Stimulated activated naive CD8-positive, alpha-beta T cell treated with anti-CD3 and anti-CD28 coated beads, Interleukin-15, Interleukin-2, amounts not matched to agents 100 U/mL and 50 U/mL, for 24 hours (primary cell): Measurements from ENCODE around the gene POFUT1.
"Not testable (repeated sequence)": the region's sequence is repeated elsewhere in the genome, so short reads cannot be mapped to it uniquely, and the experiment has no call there.

Experiments
- ATAC-seq: fragments of 150-1000 bp; cut with Tn5 transposase; one replicate; pipeline ENCODE4 v1.10.0; 2021
- DNase-seq: peaks from one replicate; pipeline ENCODE4 v3.0.0; 2021

POFUT1 gene

DNA sequence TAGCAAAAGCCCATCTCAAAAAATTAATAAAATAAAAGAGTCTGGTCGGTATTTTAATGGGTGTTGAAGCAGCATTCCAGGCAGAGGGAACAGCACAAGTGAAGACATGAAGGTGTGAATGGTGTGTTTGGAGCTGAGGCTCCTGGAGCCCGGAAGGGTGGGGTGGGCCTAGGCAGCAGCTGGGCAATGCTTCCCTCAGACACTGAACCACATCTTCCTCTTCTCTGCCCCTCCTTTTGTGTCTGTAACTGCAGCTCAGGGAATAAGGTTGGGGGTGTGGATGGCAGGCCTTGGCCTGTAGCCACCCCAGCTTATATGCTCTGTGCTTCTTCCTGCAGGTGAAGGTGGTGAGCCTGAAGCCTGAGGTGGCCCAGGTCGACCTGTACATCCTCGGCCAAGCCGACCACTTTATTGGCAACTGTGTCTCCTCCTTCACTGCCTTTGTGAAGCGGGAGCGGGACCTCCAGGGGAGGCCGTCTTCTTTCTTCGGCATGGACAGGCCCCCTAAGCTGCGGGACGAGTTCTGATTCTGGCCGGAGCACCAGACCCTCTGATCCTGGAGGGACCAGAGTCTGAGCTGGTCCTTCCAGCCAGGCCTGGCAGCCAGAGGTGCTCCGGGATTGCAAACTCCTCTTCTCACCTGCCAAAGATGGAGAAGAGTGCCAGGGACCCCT is 26.6 kb downstream of the POFUT1 start:
- DNase-seq (no peak), ATAC-seq (no peak)

DNA sequence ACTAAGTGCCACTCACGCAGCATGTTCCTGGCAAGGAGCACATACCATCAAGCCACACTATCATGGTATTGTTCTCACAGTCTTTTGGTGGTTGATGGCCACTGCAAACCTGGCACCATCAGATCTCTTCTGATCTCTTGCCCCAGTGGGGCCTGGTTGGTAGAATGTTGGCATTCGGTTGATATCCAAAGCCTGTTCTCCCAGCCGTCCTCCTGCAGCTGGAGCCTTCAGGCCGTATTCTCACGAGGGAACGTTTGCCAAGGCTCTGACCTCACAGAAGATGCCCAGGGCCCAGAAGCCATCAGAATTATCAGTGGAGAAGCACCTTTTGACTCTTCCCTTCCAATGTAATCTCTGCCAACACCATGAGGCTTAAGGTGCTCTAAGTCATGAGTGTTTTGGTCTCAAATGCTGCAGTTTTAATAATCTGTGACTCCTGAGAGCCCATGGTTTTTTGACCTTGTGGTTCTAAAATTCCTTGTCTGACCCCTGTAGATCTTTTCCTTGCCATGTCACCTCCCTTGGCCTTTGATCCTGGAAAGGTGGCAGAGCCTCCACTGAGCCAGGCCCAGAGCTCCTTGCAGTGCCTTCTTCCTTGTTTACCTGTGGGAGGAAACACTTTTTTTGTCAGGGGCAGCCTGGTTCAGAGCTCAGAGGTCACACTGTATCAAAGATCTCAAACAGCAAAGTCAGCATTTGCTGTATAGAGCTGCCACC is 27.8 kb downstream of the POFUT1 start:
- DNase-seq, result no peak
- no peak for ATAC-seq

DNA sequence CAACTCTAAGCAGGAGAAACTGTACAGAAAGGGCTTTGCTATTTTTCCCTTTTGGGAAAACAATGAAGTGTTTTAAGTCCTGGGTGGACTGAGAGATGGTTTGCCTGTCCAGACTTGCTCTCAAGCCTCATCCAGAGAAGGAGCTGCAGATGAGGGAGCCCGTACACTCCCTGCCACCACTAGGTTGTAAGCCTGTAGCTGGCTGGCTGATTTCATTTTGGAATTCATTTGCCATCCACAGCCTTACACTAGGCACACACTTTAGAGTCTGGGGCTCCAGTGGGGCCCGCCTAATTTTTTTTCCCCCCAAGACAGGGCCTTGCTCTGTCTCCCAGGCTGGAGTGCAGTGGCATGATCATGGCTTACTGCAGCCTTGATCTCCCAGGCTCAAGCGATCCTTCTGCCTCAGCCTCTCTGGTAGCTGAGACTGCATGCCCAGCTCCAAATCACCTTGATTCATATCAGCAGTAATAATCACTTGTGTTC is 28.4 kb downstream of the POFUT1 start:
- no peak for DNase-seq
- no peak for ATAC-seq

DNA sequence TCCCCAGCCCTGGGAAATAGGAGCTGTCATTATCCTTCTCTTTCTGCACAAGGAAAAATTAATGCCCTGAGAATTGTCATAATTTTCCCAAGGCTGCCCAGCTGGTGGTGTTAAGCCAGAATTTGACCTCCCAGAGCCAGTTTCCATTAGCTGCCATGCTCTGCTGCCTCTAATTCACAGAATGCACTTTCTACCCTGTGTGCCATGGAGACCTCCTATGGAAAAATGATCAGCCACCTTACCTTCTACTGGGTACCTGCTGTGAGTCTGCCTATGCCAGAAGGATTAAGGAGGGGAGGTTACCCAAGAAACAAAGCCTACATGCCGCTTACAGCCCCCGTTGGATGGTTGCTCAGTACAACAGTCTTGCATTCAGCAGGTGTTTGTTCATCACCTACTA is 29.1 kb downstream of the POFUT1 start:
- no peak for DNase-seq
- ATAC-seq, result no peak

DNA sequence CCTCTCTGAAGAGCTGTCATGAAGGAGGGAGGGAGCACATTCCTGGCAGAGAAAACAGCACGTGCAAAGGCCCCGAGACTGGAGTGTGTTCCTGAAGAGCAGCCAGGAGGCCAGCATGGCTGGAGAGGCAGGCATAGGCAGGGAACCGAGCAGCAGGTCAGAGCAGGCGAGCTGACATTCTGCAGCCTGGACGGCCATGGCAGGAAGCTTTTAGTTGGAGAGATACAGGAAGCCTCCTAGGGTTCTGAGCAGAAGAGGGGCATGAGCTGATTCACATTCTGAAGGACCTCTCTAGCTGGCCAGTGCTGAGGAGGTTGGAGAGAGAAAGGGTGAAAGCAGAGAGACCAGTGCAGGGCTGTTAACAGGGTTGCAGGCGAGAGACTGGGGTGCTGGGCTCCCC is 29.7 kb downstream of the POFUT1 start:
- ATAC-seq (no peak), DNase-seq (no peak)

DNA sequence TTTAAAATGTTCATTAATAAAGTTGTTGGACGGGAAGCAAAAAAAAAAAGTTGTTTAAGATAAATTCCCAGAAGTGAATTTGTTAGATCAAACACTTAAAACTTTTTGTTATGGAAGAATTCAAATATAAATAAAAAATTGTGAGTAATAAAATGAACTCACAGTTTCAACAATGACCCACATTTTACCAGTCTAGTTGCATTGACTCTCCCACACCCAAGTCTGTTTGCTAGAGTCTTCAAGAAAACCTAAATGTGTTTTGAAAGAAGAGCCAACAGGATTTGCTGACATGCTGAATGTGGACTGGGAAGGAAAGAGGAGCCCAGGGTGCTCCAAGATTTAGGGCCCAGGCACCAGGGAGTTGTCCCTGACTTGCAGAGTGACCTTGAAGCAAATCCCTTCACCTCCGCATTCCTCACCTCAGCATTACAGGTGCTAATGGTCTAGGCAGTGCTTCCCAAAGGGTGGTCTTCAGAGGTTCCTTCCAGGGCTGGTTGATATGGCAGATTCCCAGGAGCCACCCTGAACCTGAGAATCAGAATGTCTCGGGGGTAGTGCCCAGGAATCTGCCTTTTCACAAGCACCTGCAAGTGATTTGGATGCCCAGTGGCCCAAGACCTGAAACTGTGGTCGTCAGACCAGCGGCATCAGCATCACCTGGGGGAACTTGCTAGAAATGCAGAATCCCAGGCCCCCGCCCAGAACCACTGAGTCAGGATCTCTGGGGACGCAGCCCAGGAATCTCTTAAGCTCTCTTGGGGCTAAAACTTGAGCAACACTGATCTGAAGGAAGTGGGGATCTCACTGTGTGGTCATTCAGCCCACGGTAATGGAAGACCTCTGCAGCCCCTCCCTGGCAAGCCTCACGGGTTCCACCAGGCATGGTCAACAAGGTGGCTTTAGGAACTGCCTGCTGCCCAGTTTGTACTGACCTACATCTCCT is 31.1 kb downstream of the POFUT1 start:
- DNase-seq, result no peak
- ATAC-seq, result no peak

DNA sequence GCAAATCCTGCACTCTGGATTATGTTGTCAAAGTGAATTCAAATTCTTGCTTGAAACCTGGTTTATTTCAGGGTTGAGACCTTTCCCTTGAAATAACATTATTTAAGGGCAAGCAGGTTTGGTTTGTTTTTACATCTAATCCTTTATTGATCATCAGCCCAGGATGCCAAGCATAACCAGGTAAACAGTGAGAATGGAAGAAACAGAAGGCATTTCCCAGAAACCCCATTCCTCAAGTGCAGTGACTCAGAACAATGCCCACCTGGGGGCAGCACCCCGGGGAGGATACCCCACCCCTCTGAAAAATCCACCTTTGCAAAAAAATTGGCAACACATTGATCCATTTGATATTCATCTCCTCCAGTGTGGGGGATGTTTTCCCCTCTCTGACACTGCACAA is 32.5 kb downstream of the POFUT1 start:
- ATAC-seq (no peak), DNase-seq (no peak)

DNA sequence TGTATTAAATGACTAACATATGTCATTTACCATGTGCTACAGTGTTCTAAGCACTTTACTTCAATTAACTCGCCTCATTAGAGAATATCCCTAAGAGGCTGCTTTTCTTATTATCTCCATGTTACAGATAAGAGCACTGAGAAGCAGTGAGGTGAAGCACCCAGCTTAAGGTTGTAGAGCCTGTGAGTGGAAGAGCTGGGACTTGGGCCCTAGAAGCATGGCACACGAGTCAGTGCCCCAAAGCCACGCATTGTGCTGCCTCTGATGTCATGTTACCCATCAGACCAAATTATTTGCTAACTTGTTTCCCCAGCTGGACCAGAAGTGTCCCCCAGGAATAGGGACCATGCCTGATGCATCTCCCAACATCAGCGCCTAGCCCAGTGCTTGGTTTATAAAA is 34.1 kb downstream of the POFUT1 start:
- no peak for DNase-seq
- no peak for ATAC-seq

DNA sequence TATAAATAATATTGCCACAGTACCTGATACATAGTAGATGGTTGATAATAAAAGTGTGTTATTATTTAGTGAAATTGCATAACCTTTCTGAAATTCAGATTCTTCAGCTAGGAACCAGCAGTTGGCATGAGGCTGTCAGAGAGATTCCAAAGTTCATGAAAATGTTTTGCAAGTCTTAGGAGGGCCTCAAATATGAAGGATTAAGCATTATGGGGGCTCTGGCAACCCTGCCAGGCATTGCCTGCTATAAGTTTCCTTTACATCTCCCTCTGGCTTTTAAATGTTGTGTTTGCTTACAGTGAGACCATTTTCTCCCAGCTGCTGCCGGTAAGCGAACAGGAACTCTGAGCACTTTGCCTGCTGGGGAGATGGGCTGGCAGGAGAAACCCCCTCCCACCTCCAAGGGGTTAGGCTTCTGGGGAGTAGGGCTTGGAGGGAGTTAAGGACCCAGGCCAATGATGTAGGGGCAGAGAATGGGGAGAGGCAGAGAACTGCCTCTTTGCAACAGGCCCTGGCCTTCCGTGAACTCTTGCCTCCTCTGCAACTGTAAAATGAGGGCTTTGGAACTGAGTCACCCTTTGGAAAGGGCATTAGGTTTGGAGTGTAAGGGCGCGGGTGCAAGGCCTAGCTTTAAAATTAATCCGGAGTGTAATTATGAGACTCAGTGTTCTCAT is 36.6 kb downstream of the POFUT1 start:
- ATAC-seq, result no peak
- DNase-seq, result no peak

DNA sequence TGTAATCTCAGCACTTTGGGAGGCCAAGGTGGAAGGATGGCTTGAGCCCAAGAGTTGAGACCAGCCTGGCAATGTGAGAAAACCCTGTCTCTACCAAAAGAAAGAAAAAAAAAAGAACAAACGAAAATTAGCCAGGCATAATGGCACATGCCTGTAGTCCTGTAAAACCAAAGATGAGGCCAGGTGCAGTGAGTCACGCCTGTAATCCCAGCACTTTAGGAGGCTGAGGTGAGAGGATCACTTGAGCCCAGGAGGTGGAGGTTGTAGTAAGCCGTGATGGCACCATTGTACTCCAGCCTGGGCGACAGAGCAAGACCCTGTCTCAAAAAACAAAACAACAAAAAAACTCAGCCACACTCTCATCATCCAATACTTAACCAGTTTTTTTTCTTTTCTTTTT is 37.3 kb downstream of the POFUT1 start:
- ATAC-seq (no peak), DNase-seq (no peak)

DNA sequence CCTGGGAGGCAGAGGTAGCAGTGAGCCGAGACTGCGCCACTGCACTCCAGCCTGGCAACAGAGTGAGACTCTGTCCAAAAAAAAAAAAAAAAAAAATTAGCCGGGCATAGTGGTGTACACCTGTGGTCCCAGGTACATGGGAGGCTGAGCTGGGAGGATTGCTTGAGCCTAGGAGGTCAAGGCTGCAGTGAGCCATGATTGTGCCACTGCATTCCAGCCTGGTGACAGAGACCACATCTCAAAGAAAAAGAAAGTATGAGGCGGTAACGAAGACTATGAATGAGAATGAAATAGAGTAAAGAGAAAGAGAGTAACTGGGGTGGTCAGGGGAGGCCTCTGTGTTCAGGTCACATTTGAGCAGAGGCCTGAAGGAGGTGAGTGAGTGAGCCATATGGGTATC is 38.5 kb downstream of the POFUT1 start:
- ATAC-seq, result not testable (repeated sequence)

DNA sequence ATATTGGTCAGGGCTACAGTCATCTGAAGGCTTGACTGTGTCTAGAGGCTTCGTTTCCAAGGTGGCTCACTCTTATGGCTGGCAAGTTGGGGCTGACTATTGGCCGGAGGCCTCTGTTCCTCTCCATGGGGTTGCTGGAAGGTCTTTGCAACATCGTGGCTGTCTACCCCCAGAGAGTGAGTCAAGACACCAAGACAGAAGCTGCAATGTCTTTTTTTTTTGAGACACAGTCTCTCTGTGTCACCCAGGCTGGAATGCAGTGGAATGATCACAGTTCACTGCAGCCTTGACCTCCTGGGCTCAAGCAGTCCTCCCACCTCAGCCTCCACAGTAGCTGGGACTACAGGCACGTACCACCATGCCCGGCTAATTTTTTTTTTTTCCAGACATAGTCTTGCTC is 40.4 kb downstream of the POFUT1 start:
- DNase-seq, result peak; percentile 32
- no peak for ATAC-seq

More for the DNA sequence above, 38.5 kb downstream of the POFUT1 start:
- DNase-seq, result not testable (repeated sequence)

DNA sequence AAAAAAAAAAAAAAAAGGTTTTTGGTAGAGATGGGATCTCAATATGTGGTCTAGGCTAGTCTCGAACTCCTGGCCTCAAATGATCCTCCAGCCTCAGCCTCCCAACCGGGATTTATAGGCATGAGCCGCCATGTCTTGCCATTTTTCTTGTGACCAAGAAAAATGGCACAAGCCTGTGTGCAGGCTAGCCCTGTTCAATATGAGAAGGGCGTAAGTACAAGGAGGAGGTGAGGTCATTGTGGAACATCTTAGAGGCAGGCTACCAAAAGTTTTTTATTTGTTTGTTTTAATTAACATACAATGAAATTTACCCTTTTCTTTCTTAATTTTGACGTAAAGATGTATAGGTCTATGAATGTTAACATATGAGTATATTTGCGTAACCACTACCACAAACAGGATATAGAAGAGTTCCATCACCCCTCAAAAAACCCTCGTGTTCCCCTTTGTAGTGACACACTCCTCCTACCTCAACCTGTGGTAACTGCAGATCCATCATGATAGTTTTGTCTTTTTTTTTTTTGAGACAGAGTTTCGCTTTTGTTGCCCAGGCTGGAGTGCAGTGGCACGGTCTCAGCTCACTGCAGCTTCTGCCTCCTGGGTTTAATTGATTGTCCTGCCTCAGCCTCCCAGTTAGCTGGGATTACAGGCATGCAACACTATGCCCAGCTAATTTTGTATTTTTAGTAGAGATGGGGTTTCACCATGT is 41.5 kb downstream of the POFUT1 start:
- ATAC-seq (peak; percentile 79), DNase-seq (peak; percentile 42)

DNA sequence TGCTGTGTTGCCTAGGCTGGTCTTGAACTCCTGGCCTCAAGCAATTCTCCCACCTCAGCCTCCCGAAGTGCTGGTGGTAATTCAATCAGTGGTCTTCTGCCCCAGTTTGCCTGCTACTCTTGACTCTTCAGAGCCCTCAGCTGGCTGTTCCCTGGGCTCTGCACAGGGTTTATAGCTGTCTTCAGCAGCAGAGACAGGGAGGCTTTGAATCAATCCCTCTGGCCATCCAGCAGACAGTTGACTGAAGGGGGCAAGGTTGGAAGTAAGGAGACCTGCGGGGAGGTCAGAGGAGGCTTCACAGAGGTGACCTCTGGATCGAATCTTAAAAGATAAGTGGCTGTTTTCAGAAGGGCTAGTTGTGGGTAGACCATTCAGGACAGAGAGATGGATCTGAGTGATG is 43.8 kb downstream of the POFUT1 start:
- ATAC-seq, result no peak
- DNase-seq, result peak; percentile 34

DNA sequence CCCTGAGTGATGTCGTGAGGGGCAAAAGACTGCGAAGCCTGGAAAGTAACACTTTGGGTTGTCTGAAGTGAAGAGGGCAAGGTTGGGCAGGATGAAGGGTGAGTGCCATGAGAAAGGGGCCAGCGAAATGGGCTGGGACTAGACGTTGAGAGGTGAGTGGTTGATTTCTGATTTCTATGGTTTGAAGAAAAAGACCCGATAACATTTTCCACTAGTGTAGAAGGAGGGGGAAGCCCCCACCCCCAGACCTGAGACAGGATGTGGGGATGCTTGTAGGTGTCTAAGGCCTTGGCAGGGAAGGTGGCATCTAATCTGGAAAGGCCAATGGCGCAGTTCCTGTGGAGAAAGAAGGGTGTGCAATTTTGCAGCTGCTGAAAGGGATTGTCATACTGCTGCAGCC is 44.5 kb downstream of the POFUT1 start:
- peak; percentile 92 for DNase-seq

DNA sequence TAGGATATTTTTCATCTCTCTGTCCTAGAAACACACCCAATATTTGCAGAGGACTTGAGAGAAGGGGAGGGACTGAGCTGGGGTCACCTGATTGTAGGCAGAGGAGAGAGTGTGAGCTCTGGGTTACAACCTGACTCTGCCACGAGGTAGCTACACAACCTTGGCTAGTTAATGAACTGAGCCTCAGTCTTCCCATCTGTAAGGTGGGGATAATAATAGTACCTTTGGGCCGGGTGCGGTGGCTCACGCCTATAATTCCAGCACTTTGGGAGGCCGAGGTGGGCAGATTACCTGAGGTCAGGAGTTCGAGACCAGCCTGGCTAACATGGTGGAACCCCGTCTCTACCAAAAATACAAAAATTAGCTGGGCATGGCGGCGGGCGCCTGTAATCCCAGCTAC is 53.3 kb downstream of the POFUT1 start:
- not testable (repeated sequence) for ATAC-seq, DNase-seq

More for the DNA sequence above, 44.5 kb downstream of the POFUT1 start:
- ATAC-seq, result peak; percentile 80

DNA sequence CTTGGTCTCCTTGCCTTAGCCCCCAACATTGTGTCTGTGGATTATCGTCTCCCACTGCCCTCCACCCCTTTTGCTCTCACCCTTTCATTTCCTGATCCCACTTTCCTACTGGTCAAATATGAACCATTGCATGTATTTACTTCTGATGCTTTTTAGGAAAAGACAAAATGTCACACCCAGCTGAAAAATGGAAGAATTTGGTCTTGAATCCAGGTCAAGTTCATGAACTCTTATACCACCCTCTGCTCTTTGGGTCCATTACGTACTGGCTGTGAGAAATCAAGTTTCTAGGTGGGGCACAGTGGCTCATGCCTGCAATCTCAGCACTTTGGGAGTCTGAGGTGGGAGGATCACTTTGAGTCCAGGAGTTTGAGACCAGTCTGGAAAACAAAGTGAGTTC is 54.0 kb downstream of the POFUT1 start:
- no peak for ATAC-seq

DNA sequence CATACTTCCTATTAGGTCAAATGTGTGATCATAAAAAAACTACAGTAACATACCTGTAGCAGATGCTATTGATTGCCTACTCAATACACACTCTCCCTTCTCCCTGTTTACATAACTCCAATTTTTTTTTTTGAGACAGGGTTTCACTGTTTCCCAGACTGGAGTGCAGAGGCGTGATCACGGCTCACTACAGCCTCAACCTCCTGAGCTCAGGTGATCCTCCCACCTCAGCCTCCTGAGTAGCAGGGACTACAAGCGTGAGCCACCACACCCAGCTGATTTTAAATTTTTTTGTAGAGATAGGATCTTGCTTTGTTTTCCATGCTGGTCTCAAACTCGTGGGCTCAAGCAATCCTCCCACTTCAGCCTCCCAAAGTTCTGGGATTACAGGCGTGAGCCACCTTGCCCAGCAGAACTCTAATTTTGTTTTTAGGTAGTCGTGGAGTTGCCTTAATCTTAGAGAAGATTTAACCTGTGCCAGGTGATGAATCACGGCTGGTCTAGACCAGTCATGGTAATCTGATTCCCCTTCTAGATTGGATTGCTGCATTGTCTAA is 55.8 kb downstream of the POFUT1 start:
- no peak for ATAC-seq
- DNase-seq, result no peak

More for the DNA sequence above, 54.0 kb downstream of the POFUT1 start:
- DNase-seq, result no peak

DNA sequence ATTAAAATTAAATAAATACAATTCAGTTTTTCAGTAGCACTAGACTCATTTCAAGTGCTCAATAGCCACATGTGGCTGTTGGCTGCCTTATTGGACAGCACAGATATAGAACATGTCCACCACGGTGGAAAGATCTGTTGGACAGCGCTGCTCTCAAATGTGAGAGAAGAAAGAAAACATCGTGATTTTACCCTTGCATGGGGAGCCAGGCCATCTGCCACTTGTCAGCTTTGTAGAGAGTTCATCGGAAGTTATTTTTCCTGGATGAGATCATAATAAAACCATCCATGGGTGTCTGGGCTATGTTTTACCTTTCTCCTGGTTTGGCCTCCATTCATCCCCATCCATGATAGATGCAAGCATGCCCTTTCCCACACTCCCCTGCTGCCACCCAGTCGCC is 63.9 kb downstream of the POFUT1 start:
- DNase-seq, result no peak
- no peak for ATAC-seq

DNA sequence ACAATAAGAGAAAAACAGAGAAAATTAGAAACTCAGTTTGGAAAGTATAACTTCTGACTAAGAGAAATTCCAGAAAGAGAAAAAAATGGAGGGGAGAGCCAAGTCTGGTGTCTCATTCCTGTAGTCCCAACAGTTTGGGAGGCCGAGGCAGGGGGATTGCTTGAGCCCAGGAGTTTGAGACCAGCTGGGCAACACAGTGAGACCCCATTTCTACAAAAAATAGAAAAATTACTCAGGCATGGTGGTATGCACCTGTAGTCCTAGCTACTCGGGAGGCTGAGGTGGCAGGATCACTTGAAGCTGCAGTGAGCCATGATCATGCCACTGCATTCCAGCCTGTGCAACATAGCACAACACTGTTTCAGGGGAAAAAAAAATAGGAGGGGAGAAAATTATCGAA is 66.7 kb downstream of the POFUT1 start:
- ATAC-seq, result no peak
- no peak for DNase-seq

DNA sequence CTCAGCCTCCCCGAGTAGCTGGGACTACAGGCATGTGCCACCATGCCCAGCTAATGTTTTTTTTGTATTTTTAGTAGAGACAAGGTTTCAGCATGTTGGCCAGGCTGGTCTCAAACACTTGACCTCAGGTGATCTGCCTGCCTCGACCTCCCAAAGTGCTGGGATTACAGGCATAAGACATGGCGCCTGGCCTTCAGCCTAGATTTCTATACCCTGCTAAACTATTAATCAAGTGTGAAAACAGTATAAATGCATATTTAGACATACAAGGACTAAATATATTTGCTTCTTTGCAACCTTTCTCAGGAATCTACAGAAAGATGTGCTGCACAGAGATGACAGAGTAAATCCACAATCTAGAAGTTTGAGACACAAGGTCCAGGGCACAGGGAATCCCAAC is 67.5 kb downstream of the POFUT1 start:
- not testable (repeated sequence) for ATAC-seq, DNase-seq
